GM15510 (cell line): Measurements from ENCODE around the gene AMH.

ENCODE experiments used
- POLR2A ChIP-seq: IDR thresholded peaks from 3 replicates; pipeline ENCODE4 v1.6.1; 2011; ENCODE audit warnings: borderline replicate concordance; ENCODE audit not compliant: insufficient read length; ENCODE audit errors: extremely low read depth

The AMH gene

DNA sequence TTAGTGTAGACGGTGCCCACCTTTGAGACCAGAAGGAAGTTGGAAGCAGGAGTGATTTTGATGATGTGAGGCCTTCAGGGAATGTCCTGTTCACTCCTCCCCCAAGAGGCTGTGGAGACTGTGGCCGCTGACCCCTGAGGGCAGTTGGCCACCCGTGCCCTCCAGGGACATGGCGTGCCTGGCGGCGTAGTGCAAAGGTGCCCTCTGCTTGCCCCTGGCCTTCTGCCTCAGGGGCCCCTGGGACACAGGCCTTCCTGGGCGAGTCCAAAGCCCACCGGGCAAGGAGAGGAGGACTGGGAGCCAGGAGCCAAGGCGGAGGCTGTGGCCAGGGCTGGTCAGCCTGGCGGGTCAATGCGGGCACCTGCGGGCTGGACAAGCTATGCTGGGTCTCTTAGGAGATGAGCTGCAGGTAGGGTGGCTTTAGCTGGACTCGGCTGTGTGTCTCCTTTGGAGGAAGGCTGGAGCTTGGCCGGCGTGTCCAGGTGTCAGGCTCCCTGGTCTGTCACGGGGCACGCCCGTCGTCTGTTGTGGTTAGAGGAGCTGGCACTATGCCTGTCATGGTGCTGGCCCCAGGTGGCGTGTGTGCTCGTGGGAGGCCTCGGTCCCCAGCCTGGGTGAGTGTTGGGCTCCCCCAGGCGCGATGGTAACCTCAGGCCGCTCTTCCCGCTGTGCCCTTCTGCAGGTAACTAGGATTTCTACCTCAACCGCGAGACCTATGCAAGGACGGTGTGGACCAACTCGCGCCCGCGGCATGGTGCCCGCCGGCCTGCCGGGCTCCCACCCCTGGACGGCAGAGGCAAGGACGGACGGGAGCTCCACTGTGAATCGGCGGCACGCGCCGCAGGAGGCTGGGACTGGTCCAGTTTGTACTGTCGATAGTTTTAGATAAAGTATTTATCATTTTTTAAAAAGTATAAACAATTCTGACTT is 19.8 kb upstream of the AMH start:
- TF ChIP-seq POLR2A = no peak

DNA sequence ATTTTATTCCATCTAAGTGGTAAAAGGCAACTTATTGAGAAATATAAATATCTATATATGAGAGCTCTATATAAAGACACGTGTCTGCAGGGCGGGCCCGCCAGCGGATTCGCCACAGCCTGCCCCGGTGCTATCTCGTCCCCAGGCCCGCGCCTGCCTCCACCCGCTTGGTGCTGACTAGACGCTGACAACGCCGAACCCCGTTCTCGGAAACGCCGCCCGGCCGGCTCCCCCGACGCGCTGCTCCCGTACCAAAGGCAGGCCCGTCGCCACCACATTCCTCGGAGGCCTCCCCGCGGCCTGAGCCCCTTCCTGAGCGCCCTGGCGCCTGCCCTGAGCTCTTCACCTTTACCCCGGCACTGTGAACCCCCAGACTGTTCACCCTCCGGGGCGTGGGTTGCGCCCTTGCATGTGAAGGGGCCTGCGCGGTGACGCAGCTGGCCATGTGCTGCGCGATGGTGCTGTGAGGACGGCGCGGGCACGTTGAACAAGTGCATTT is 19.0 kb upstream of the AMH start:
- no peak for TF ChIP-seq POLR2A

DNA sequence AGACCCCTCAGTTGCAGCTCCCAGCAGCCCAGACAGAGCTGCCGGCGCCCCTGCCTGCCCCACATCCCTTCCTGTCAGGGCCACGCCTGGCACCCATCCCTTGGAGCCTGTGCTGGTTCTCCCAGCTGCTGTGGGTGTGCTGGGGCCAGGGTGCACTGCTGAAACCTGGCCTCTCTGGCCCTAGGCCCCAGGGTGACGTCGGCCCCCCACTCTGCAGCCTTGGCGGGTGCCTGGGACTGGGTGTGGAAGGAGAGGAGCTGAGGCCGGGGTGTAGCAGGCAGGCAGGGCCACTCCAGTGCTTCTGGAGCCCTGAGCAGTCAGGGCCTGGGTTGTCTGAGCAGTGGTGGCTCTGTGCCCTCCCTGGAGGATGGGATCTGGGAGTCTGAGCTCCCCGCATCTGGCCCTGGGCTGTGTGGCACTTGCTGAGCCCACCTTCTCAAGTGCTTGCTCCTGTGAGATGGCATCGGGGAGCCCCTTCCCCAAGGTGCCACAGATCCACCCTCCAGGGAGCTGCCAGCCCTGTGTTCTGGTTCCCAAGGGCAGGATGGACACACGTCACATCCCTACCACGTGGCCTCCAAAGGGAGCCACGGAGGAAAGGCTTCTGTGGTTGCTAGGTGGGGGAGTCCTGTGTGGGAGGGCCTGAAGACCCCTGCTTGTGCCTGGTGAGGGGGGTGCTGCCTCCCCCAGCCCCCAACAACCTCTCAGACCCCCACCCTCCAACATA is 18.2 kb upstream of the AMH start:
- no peak for TF ChIP-seq POLR2A

GRCh38 chr19:2231621-2232221 is 17.4 kb upstream of the AMH start:
- TF ChIP-seq POLR2A = peak; percentile 17

DNA sequence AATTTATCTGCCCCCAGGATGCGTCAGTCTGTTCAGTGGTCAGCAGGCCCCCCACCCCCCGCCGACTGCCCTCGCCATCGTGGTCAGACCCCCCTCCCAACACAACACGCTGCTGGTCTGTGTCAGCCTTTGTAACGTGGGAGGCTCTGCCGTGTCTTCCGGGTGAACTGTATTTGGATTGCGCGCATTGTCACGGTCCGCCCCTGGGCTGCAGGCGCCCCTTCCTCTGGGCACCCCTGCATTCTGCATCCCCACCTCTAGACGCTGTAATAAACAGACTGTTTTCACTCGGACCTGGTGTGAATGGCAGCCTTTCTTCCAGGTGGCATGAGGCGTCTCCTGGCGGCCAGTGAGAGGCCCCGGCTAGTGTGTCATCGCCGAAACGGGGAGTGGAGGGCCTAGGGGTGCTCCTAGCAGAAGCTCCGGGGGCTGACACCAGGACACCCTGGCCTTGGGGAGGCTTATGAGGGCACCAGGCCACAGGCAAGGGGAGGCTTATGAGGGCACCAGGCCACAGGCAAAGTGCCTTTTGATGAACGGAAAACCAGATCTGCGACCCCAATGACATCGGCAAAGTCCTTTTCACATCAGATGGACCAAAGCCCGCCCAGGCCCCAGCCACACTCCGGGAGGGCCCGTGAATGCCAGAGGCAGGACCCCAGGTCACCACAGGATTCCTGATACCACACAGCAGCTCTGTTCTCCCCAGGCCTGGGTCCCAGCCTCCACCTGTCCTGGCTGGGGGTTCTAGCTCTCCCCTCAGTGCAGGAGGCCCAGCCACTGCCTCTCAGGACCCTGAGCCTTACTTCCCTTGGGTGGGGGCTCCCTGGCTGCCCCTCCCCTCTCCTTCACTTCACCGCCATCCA is 16.6 kb upstream of the AMH start:
- TF ChIP-seq POLR2A = no peak

DNA sequence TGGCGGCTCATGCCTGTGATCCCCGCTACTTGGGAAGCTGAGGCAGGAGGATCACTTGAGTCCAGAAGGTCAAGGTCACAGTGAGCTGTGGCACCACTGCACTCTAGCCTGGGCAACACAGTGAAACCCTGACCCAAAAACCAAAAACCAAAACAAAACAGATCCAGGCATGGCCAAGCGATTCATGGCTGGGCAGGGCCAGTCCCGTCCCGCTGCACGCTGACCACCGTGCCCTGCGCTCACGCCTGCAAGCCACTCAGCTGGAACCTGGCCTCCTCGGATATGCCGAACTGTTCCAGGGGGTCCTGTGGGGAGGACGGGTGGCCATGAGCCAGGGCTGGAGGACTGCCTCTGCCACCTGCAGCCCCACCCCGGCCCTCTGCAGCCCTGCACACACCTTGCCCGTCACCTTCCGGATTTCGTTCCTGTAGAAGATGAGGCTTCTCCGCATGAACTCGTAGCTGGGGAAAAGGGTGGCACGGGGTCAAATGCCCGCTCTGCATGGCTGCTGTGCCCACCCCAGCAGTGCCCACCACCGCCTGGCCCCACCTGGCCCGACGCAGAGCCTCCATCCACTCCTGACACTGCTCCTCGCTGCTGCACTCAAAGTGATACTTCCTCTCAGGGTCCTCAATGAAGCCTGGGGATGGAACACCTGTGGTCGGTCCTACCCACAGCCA is 15.4 kb upstream of the AMH start:
- no peak for TF ChIP-seq POLR2A

DNA sequence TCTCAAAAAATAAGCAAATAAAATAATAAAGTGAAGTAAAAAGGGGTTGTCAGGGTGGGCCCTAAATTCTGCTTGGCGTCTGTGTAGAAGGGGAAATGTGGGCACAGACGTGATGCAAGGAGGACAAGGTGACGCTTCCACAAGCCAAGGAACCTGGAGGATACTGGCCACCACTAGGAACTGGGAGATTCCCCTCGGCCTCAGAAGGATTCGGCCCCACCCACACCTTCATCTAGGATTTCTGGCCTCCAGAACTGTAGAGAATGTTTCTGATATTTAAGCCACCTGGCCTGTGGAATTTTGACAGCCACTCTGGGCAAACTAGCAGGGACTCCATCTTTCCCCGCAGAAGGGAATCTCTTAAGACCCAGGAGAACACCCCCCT is 14.1 kb upstream of the AMH start:
- TF ChIP-seq POLR2A = no peak

GRCh38 chr19:2235381-2236063 is 13.6 kb upstream of the AMH start:
- no peak for TF ChIP-seq POLR2A

- TF ChIP-seq POLR2A = peak; percentile 80
Observed at GRCh38 chr19:2236064-2236313, 13.1 kb upstream of the AMH start.

GRCh38 chr19:2236314-2237050 is 12.6 kb upstream of the AMH start, which contains the start of the genes PLEKHJ1 and SF3A2:
Gene PLEKHJ1, minus strand, starts transcription at chr19:2236329. Its CDS starts 81 bp downstream, at chr19:2236248.
Gene SF3A2, plus strand, starts transcription at chr19:2236824. Its CDS starts 6,595 bp downstream, at chr19:2243419.
- TF ChIP-seq POLR2A = peak; percentile 72

GRCh38 chr19:2237051-2237868 is 11.9 kb upstream of the AMH start:
- no peak for TF ChIP-seq POLR2A

DNA sequence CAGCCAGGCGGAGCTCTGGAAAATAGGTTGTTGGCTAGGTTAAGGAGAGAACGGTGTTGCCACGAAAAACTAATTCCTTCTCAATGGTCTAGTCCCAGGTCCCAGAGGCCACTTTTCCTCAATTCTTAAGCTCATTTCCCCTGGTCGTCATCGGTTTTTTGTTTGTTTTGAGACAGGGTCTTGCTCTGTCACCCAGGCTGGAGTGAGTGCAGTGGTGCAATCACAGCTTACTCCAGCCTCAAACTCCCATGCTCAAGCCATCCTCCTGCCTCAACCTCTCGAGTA is 11.3 kb upstream of the AMH start:
- TF ChIP-seq POLR2A = no peak
